GM18870 (cell line): ENCODE results near the gene NOS1AP.
"Not testable (repeated sequence)": the region's sequence is repeated elsewhere in the genome, so short reads cannot be mapped to it uniquely, and the experiment has no call there.

Experiments used
- ATAC-seq: cut with Tn5 transposase; IDR thresholded peaks from one replicate; pipeline ENCODE4 v1.9.1; 2021; ENCODE audit warnings: moderate library complexity; ENCODE audit not compliant: unreplicated experiment

NOS1AP gene

GRCh38 chr1:162323023-162323422, 253.5 kb downstream of the NOS1AP start:
- ATAC-seq: no peak

- no peak for ATAC-seq
Measured at GRCh38 chr1:162324396-162324795, 254.9 kb downstream of the NOS1AP start.

GRCh38 chr1:162326559-162326958, 257.1 kb downstream of the NOS1AP start:
- ATAC-seq: no peak

- ATAC-seq: no peak
Measured at GRCh38 chr1:162327144-162327787, 257.8 kb downstream of the NOS1AP start.

- no peak for ATAC-seq
Measured at GRCh38 chr1:162327788-162328165, 258.3 kb downstream of the NOS1AP start.

- ATAC-seq: no peak
Measured at GRCh38 chr1:162328512-162328911, 259.0 kb downstream of the NOS1AP start.

- no peak for ATAC-seq
Measured at GRCh38 chr1:162329826-162330225, 260.3 kb downstream of the NOS1AP start.

- ATAC-seq: no peak
Measured at GRCh38 chr1:162333991-162334390, 264.5 kb downstream of the NOS1AP start.

- ATAC-seq: no peak
Measured at GRCh38 chr1:162335126-162335525, 265.6 kb downstream of the NOS1AP start.

- no peak for ATAC-seq
Measured at GRCh38 chr1:162336621-162337285, 267.3 kb downstream of the NOS1AP start.

GRCh38 chr1:162342452-162342983, 273.0 kb downstream of the NOS1AP start:
- ATAC-seq: no peak

GRCh38 chr1:162343470-162343869, 274.0 kb downstream of the NOS1AP start:
- ATAC-seq: no peak

- ATAC-seq: no peak
Measured at GRCh38 chr1:162347281-162347680, 277.8 kb downstream of the NOS1AP start.

- ATAC-seq: no peak
Measured at GRCh38 chr1:162349635-162350330, 280.3 kb downstream of the NOS1AP start.

GRCh38 chr1:162351246-162351842, 281.9 kb downstream of the NOS1AP start:
- ATAC-seq: no peak

GRCh38 chr1:162351874-162352273, 282.4 kb downstream of the NOS1AP start:
- not testable (repeated sequence) for ATAC-seq

GRCh38 chr1:162353078-162353477, 283.6 kb downstream of the NOS1AP start:
- ATAC-seq: no peak

GRCh38 chr1:162353702-162354101, 284.2 kb downstream of the NOS1AP start:
- ATAC-seq: no peak

- no peak for ATAC-seq
Measured at GRCh38 chr1:162357681-162358266, 288.3 kb downstream of the NOS1AP start.

GRCh38 chr1:162358928-162359327, 289.4 kb downstream of the NOS1AP start:
- ATAC-seq: no peak
